ENCODE measurements around the gene ZFYVE9.
A peak's percentile ranks its signal among the peaks of the same experiment; 100 is the strongest.

Gene ZFYVE9

DNA sequence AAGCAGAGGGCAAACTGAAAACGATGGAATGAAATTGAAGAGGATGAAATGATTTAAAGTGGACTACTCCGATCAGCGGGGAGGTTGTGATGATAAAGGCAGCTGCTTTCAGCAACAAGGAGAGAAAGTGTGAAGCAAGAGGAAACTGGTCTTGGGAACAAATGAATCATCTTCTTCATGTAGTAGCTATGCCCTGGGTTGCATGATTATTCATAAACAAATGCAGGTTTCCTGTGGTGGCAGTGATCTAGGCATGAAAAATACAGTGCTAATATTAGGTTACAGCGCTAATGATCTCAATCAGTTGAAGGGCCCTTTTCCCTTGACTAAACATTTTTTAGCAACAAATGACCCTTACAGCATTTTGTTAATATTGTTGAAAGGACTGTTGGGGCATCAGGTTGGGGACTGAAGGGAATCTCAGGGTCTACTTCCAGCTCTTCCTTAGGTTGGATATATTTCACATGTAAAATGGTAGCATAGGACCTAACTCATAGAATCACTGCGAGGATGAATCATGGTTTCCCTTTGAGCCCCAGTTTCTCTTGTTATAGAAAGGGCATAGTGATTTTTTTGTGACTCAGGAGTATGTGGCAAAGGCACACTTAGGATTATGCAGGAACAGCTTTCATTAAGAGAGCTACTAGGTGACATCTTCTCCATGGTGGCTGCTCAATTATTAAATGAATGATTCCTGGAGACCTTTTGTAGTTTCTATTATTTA lies 1.9 kb upstream of the ZFYVE9 start:
- H4K20me1 ChIP-seq (ENCODE audit: insufficient read depth, low read length, poor library complexity, severe bottlenecking) = no peaks in the 10 kb centered on the region
- H3K4me3 ChIP-seq (ENCODE audit: low read length, poor library complexity, severe bottlenecking) = no peak overlapping the region
- no peak overlapping the region for H2AFZ ChIP-seq (ENCODE audit: low read length)
- no peak for TF ChIP-seq EZH2phosphoT487 (IDR thresholded peaks at IDR 0.05; ENCODE audit: borderline replicate concordance)
- TF ChIP-seq, protein P1, sequence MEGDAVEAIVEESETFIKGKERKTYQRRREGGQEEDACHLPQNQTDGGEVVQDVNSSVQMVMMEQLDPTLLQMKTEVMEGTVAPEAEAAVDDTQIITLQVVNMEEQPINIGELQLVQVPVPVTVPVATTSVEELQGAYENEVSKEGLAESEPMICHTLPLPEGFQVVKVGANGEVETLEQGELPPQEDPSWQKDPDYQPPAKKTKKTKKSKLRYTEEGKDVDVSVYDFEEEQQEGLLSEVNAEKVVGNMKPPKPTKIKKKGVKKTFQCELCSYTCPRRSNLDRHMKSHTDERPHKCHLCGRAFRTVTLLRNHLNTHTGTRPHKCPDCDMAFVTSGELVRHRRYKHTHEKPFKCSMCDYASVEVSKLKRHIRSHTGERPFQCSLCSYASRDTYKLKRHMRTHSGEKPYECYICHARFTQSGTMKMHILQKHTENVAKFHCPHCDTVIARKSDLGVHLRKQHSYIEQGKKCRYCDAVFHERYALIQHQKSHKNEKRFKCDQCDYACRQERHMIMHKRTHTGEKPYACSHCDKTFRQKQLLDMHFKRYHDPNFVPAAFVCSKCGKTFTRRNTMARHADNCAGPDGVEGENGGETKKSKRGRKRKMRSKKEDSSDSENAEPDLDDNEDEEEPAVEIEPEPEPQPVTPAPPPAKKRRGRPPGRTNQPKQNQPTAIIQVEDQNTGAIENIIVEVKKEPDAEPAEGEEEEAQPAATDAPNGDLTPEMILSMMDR (conservative IDR thresholded peaks at IDR 0.05; ENCODE audit: low read length) = no peak
- no peaks in the 10 kb centered on the region for H3K27me3 ChIP-seq (ENCODE audit: insufficient read depth, low read length, poor library complexity, severe bottlenecking)
- H3K9me2 ChIP-seq (replicated peaks; ENCODE audit: low read depth, low read length) = no peaks in the 10 kb centered on the region
- H3K36me3 ChIP-seq (ENCODE audit: insufficient read depth, low read length) = no peaks in the 10 kb centered on the region
- peaks cover 29% of the 10 kb centered on the region for H3K4me1 ChIP-seq (ENCODE audit: insufficient read depth, low read length, poor library complexity, severe bottlenecking)
- peaks cover 14% of the 10 kb centered on the region; the same call in 1 of the 2 replicates for H3K79me2 ChIP-seq (ENCODE audit: insufficient read depth, low read length)
- H3F3A ChIP-seq (ENCODE audit: low read depth) = no peaks in the 10 kb centered on the region
- H3K9me3 ChIP-seq (ENCODE audit: insufficient read depth, low read depth, low read length) = no peaks in the 10 kb centered on the region
- no peak overlapping the region for H3K4me2 ChIP-seq (ENCODE audit: low read depth, low read length, poor library complexity, severe bottlenecking)
- no peak overlapping the region for H3K9ac ChIP-seq (ENCODE audit: low read depth, low read length, poor library complexity, severe bottlenecking)

DNA sequence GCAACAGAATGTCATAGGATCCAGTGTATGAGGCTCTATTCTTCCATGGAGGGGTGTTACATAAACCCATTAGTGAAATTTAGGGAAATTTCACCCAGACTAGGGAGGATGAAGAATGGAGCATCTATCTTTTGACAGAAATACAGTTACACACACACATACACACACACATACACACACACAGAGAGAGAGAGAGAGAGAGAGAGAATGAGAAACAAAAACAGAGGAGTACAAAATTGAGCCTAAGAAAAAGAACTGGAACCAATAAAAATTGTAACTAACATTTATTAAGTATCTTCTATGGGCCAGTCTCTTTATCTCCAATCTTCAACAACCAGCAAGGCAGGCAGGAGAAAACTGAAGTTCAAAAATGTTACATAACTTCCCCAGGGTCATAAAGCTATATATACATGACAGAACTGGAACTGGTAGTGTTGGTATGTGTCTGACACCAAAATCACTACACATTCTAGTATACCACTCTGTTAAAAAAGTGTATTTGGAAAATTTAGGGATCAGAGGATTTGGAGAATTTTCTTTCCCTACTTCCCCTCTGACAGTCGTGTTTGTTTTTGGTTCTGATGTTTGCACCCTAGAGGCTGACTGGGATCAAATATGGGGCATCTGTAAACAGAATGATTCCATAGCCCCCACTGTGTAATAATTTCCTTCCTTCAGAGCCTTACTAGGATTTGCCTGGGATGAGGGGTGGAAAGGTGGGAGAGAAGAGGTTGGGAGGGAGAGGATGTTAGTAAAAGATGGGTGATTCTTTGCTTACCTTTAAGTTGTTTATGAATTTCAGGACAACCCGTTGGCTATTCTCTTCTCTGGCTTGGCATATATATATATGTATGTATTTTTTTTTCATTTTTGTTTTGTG lies 1.0 kb upstream of the ZFYVE9 start:
- no peaks in the 10 kb centered on the region for H3K36me3 ChIP-seq (ENCODE audit: insufficient read depth, low read length)
- TF ChIP-seq, protein P1 (conservative IDR thresholded peaks at IDR 0.05; ENCODE audit: low read length) = 0 out of 2 replicates have a peak, but pooled peaks have one; percentile 11
- no peak for TF ChIP-seq EZH2phosphoT487 (IDR thresholded peaks at IDR 0.05; ENCODE audit: borderline replicate concordance)
- H3F3A ChIP-seq (ENCODE audit: low read depth) = no peaks in the 10 kb centered on the region
- peak overlapping the region; percentile 66 for H3K9ac ChIP-seq (ENCODE audit: low read depth, low read length, poor library complexity, severe bottlenecking)
- H3K79me2 ChIP-seq (ENCODE audit: insufficient read depth, low read length) = peaks cover 14% of the 10 kb centered on the region; the same call in 1 of the 2 replicates
- H3K9me2 ChIP-seq (replicated peaks; ENCODE audit: low read depth, low read length) = no peaks in the 10 kb centered on the region
- H3K4me2 ChIP-seq (ENCODE audit: low read depth, low read length, poor library complexity, severe bottlenecking) = peak overlapping the region; percentile 67
- H3K4me3 ChIP-seq (ENCODE audit: low read length, poor library complexity, severe bottlenecking) = peak overlapping the region; percentile 79
- no peaks in the 10 kb centered on the region for H3K9me3 ChIP-seq (ENCODE audit: insufficient read depth, low read depth, low read length)
- H2AFZ ChIP-seq (ENCODE audit: low read length) = peak overlapping the region; percentile 97
- peaks cover 5% of the 10 kb centered on the region for H4K20me1 ChIP-seq (ENCODE audit: insufficient read depth, low read length, poor library complexity, severe bottlenecking)
- no peaks in the 10 kb centered on the region for H3K27me3 ChIP-seq (ENCODE audit: insufficient read depth, low read length, poor library complexity, severe bottlenecking)
- peaks cover 36% of the 10 kb centered on the region for H3K4me1 ChIP-seq (ENCODE audit: insufficient read depth, low read length, poor library complexity, severe bottlenecking)

DNA sequence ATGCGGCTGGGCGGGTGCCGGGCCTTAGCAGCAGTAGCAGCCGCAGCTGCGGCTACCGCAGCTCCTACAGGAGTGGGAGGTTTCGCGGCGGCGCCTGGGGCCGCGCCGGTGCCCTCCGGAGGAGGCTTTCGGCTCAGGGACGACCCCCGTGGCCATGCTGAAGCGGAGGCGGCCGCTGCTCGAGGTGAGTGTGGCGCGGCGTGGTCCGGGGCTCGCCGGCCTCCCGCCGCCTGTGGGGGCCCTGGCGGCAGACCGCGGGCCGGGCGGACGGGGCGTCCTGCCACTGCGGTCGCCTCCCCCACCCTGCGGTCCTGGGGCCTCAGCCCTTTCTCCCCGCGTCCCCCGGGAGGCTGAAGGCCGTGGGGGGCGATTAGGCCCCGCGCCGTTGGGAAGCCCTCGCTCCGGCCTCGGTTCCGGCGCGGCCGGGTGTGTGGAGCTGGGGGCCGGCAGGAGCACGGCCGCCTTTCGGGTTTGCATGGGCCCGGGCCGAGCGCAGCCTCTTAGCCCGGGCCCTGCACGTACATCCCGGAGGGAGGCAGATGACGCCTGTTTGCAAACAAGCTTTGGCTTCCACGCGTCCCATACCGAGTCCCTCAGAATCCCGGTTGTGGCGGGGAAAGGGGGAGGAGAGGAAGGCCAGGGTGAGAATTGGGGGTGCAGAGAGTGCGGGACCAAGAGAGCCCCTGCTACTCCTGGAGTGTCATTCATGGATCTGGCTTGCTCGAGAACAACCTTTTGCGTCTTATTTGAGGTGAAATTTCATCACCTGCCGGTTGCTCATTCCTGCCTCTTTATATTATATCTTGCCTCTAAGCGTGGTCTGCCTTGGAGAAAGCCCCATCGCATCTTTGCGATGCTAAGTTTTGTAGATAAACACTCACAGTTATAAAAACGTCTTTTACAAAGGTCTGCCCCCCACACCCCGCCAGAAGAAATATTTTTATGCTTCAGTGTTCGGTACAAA lies 613 bp downstream of the ZFYVE9 start:
- peak overlapping the region; percentile 67 for H3K4me2 ChIP-seq (ENCODE audit: low read depth, low read length, poor library complexity, severe bottlenecking)
- no peaks in the 10 kb centered on the region for H3K36me3 ChIP-seq (ENCODE audit: insufficient read depth, low read length)
- TF ChIP-seq, protein P1 (conservative IDR thresholded peaks at IDR 0.05; ENCODE audit: low read length) = no peak
- no peaks in the 10 kb centered on the region for H3K9me3 ChIP-seq (ENCODE audit: insufficient read depth, low read depth, low read length)
- H3K79me2 ChIP-seq (ENCODE audit: insufficient read depth, low read length) = peaks cover 14% of the 10 kb centered on the region; the same call in 1 of the 2 replicates
- peaks cover 40% of the 10 kb centered on the region for H3K4me1 ChIP-seq (ENCODE audit: insufficient read depth, low read length, poor library complexity, severe bottlenecking)
- peak overlapping the region; percentile 76 for H3K9ac ChIP-seq (ENCODE audit: low read depth, low read length, poor library complexity, severe bottlenecking)
- H4K20me1 ChIP-seq (ENCODE audit: insufficient read depth, low read length, poor library complexity, severe bottlenecking) = peaks cover 6% of the 10 kb centered on the region
- H3K27me3 ChIP-seq (ENCODE audit: insufficient read depth, low read length, poor library complexity, severe bottlenecking) = no peaks in the 10 kb centered on the region
- H3K9me2 ChIP-seq (replicated peaks; ENCODE audit: low read depth, low read length) = no peaks in the 10 kb centered on the region
- peak overlapping the region; percentile 79 for H3K4me3 ChIP-seq (ENCODE audit: low read length, poor library complexity, severe bottlenecking)
- H3F3A ChIP-seq (ENCODE audit: low read depth) = no peaks in the 10 kb centered on the region; the same call in 1 of the 2 replicates
- peak overlapping the region; percentile 69 for H2AFZ ChIP-seq (ENCODE audit: low read length)

Data from Loucy (cell line).